ENCODE measurements around the gene FZD8.

GRCh38 chr10:35640951-35641675 lies 983 bp downstream of the FZD8 start:
- TF ChIP-seq, protein P1, sequence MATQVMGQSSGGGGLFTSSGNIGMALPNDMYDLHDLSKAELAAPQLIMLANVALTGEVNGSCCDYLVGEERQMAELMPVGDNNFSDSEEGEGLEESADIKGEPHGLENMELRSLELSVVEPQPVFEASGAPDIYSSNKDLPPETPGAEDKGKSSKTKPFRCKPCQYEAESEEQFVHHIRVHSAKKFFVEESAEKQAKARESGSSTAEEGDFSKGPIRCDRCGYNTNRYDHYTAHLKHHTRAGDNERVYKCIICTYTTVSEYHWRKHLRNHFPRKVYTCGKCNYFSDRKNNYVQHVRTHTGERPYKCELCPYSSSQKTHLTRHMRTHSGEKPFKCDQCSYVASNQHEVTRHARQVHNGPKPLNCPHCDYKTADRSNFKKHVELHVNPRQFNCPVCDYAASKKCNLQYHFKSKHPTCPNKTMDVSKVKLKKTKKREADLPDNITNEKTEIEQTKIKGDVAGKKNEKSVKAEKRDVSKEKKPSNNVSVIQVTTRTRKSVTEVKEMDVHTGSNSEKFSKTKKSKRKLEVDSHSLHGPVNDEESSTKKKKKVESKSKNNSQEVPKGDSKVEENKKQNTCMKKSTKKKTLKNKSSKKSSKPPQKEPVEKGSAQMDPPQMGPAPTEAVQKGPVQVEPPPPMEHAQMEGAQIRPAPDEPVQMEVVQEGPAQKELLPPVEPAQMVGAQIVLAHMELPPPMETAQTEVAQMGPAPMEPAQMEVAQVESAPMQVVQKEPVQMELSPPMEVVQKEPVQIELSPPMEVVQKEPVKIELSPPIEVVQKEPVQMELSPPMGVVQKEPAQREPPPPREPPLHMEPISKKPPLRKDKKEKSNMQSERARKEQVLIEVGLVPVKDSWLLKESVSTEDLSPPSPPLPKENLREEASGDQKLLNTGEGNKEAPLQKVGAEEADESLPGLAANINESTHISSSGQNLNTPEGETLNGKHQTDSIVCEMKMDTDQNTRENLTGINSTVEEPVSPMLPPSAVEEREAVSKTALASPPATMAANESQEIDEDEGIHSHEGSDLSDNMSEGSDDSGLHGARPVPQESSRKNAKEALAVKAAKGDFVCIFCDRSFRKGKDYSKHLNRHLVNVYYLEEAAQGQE (IDR thresholded peaks at IDR 0.05; ENCODE audit: unreplicated experiment): no peak
- TF ChIP-seq CTCF (conservative IDR thresholded peaks at IDR 0.05; ENCODE audit: low read depth in 2 of 2): no peak
- no peak for TF ChIP-seq EZH2phosphoT487 (IDR thresholded peaks at IDR 0.05; ENCODE audit: unreplicated experiment)
- TF ChIP-seq POLR2AphosphoS5 (IDR thresholded peaks at IDR 0.05; ENCODE audit: low read depth): no peak
- no peak for TF ChIP-seq JUNB (IDR thresholded peaks at IDR 0.05; ENCODE audit: unreplicated experiment)
- TF ChIP-seq, protein P2, sequence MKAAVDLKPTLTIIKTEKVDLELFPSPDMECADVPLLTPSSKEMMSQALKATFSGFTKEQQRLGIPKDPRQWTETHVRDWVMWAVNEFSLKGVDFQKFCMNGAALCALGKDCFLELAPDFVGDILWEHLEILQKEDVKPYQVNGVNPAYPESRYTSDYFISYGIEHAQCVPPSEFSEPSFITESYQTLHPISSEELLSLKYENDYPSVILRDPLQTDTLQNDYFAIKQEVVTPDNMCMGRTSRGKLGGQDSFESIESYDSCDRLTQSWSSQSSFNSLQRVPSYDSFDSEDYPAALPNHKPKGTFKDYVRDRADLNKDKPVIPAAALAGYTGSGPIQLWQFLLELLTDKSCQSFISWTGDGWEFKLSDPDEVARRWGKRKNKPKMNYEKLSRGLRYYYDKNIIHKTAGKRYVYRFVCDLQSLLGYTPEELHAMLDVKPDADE (IDR thresholded peaks at IDR 0.05): no peak

All from GM23338 (cell line).